OCI-LY3 (cell line): Measurements from ENCODE around the gene KIF1A.

ENCODE experiments used
- EZH2phosphoT487 ChIP-seq: fragments of 200-600 bp; shearing (Covaris generic); IDR thresholded peaks from 2 replicates; pipeline ENCODE4 v1.6.1; 2018; ENCODE audit warnings: antibody characterized with exemption, mixed run types, low read depth
- TF ChIP-seq, protein P1 (sequence below): fragments of 200-600, 300-600 bp; sonication (generic); IDR thresholded peaks from 2 replicates; pipeline ENCODE4 v1.5.1; 2014; ENCODE audit warnings: antibody characterized with exemption, low read length, low read depth

DNA sequence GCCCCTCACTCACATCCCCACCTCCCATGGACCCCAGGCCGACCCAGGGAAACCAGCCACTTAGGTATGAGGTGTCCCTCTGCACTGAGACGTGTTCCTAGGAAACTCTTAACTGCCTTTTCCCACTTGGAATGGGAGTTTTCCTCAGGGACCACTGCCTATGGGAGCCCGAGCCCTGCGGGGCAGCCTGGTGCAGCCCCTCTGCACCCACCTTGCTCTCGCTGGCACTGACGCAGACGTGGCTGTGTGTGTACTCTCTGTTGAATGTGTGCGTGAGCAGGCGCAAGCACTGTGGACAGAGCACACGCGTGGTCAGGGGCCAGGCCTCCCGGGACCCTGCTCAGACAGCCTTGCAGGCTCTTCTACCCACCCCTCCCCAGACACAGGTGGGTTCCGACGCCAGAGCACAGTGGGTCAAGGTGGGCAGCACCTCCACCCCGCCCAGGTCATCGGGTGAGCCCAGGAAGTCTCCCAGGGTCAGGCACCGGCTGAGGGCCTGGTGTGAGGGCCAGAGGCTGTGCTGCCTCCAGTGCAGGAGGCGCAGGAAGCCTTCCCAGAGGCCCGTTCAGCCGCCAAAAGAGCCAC, 98.3 kb downstream of the KIF1A start:
- TF ChIP-seq, protein P1, sequence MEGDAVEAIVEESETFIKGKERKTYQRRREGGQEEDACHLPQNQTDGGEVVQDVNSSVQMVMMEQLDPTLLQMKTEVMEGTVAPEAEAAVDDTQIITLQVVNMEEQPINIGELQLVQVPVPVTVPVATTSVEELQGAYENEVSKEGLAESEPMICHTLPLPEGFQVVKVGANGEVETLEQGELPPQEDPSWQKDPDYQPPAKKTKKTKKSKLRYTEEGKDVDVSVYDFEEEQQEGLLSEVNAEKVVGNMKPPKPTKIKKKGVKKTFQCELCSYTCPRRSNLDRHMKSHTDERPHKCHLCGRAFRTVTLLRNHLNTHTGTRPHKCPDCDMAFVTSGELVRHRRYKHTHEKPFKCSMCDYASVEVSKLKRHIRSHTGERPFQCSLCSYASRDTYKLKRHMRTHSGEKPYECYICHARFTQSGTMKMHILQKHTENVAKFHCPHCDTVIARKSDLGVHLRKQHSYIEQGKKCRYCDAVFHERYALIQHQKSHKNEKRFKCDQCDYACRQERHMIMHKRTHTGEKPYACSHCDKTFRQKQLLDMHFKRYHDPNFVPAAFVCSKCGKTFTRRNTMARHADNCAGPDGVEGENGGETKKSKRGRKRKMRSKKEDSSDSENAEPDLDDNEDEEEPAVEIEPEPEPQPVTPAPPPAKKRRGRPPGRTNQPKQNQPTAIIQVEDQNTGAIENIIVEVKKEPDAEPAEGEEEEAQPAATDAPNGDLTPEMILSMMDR: no peak
- no peak for TF ChIP-seq EZH2phosphoT487
